Upper lobe of left lung (tissue), 6 donors: ENCODE measurements around the gene GSTT4. TPM values are rescaled to one million over a fixed set of nuclear protein-coding genes. Genes with fewer than 3 reads are reported as not detected.

Experiments used
- ATAC-seq, 2 donors: fragments of 200-7000 bp; cut with Tn5 transposase; one replicate each; pipeline ENCODE4 v1.9.1; 2022; ENCODE audit warnings: mild to moderate bottlenecking in 2 of 2, moderate library complexity in 2 of 2; ENCODE audit not compliant: low FRiP score in 2 of 2
- DNase-seq, 2 donors: peaks; one replicate each; pipeline ENCODE4 v3.0.0-alpha.2; 2019 to 2020
- H3K27ac ChIP-seq, 4 donors: fragments of 200-600 bp; sonication (generic); one replicate each; pipeline ENCODE4 v1.5.1; 2016 to 2019
- H3K27me3 ChIP-seq, 4 donors: fragments of 200-600 bp; sonication (generic); one replicate each; pipeline ENCODE4 v1.5.1; 2017 to 2019
- H3K36me3 ChIP-seq, 4 donors: fragments of 200-600 bp; sonication (generic); one replicate each; pipeline ENCODE4 v1.5.1; 2016 to 2019
- H3K4me1 ChIP-seq, 4 donors: fragments of 200-600 bp; sonication (generic); one replicate each; pipeline ENCODE4 v1.5.1; 2018 to 2019
- H3K4me3 ChIP-seq, 4 donors: fragments of 200-600 bp; sonication (generic); one replicate each; pipeline ENCODE4 v1.5.1; 2017 to 2019; ENCODE audit warnings: mild to moderate bottlenecking in 2 of 4, moderate library complexity in 1 of 4
- H3K9me3 ChIP-seq, 4 donors: fragments of 200-600 bp; sonication (generic); one replicate each; pipeline ENCODE4 v1.5.1; 2018 to 2019
- EP300 ChIP-seq, 4 donors: sonication (generic); formaldehyde crosslinking; IDR thresholded peaks; one replicate each; pipeline ENCODE4 v1.5.1; 2017; ENCODE audit warnings: antibody characterized with exemption in 4 of 4, control low read depth in 2 of 4
- POLR2A ChIP-seq, 4 donors: fragments of 450-650 bp; IDR thresholded peaks; one replicate each; pipeline ENCODE4 v1.5.1; 2016 to 2017; ENCODE audit warnings: antibody characterized with exemption in 4 of 4, mild to moderate bottlenecking in 2 of 4
- POLR2AphosphoS5 ChIP-seq, 2 donors: sonication (generic); formaldehyde crosslinking; IDR thresholded peaks; one replicate each; pipeline ENCODE4 v1.5.1; 2017; ENCODE audit warnings: antibody characterized with exemption in 2 of 2
- WGBS, 2 donors: methylation state at CpG; one replicate each; pipeline ENCODE4 v1.1.5; 2017 to 2018; 5-methylcytosine and 5-hydroxymethylcytosine counted together
- total RNA-seq, 6 donors: library from RNA; depleted of rRNA in 4 of 6; stranded (reverse); fragments of >200 nt in 4 of 6; gene quantifications; one replicate each; pipeline versions ENCODE4 v1.1.0 to v1.2.1, GENCODE V29; 2016 to 2021
- TF ChIP-seq, protein P1 (sequence below), 6 experiments: fragments of 450-650 bp in 4 of 6; fragments of 200-600 bp in 2 of 6; sonication (generic) in 2 of 6; IDR thresholded peaks; one replicate each; pipeline ENCODE4 v1.5.1; 2016 to 2019; ENCODE audit warnings: antibody characterized with exemption in 6 of 6
- donor health status: DM: no; HTN: no; CAD: no; lungs with moderate emphysema.
- donor health status: DM: no; HTN: yes; CAD: no; lungs with severe emphysema.

GSTT4 gene
- not detected for total RNA-seq

DNA sequence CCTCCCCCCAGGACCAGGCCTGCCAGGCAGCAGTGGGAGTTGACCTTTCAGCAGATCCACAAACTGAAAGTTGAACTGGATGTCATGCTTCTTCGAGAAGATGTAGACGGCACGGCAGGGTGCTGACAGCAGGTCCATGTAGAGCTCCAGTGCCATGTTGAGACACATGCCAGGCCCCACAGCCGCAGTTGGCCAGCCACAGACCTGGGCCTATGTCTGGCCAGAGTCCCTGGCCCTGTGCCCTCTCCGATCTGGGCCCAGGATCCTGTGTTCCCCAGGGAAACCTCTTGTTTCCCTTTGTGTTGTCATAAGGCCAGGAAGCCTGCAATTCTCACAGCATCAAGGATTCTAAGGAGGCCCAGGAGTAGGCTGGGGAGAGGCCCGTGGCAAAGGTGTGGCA is at the start of gene GSTT4:
Gene GSTT4 (minus strand): TSS at position 253 of the 400 bp plus-strand sequence. CDS start 97 bp downstream, at position 156.
- no peak for DNase-seq
- no peak within 1 kb of the TSS for H3K4me3 ChIP-seq
- TF ChIP-seq, protein P1, sequence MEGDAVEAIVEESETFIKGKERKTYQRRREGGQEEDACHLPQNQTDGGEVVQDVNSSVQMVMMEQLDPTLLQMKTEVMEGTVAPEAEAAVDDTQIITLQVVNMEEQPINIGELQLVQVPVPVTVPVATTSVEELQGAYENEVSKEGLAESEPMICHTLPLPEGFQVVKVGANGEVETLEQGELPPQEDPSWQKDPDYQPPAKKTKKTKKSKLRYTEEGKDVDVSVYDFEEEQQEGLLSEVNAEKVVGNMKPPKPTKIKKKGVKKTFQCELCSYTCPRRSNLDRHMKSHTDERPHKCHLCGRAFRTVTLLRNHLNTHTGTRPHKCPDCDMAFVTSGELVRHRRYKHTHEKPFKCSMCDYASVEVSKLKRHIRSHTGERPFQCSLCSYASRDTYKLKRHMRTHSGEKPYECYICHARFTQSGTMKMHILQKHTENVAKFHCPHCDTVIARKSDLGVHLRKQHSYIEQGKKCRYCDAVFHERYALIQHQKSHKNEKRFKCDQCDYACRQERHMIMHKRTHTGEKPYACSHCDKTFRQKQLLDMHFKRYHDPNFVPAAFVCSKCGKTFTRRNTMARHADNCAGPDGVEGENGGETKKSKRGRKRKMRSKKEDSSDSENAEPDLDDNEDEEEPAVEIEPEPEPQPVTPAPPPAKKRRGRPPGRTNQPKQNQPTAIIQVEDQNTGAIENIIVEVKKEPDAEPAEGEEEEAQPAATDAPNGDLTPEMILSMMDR (IDR thresholded peaks at IDR 0.05) = no peak
- no peak for TF ChIP-seq POLR2A (IDR thresholded peaks at IDR 0.05)
- TF ChIP-seq POLR2AphosphoS5 (IDR thresholded peaks at IDR 0.05) = no peak
- no peak for TF ChIP-seq EP300 (IDR thresholded peaks at IDR 0.05)
- H3K4me1 ChIP-seq = no peaks in the 10 kb centered on the region
- H3K27me3 ChIP-seq = no peaks in the 10 kb centered on the region
- H3K36me3 ChIP-seq = no peaks in the 10 kb centered on the region
- no peaks in the 10 kb centered on the region for H3K9me3 ChIP-seq
- no peak within 1 kb of the TSS for H3K27ac ChIP-seq
- 75 to 79% methylated on average over 6 of the region's 6 CpGs for WGBS, 2 donors
- ATAC-seq = no peak

DNA sequence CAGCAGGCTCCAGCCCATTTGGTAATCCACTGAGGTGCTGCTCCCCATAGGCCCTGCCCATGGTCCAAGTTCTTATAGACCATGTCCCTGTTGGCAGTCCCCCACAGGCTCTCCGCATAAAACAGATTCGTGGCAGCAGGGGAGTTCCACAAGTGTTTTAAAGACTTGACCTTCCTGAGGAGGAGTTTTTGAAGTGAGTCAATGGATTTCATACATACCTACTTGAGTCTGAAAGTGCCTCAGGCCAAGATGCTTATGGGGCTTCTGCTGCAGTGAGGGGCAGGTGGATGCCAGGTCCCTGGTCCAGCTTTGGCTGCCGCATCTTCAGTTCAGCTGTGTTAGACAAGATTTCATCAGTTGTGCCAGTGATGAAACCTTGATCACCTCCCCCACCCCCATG is 49.1 kb upstream of the GSTT4 start:
- WGBS, 2 donors = 60 to 80% methylated on average over 1 to 3 of the region's 3 CpGs
- DNase-seq (no peak), ATAC-seq (no peak)
- H3K36me3 ChIP-seq = peaks cover 16 to 93% (median 64%) of the 10 kb centered on the region in 4 donors
- no peaks in the 10 kb centered on the region for H3K4me1 ChIP-seq
- H3K27me3 ChIP-seq = no peaks in the 10 kb centered on the region
- no peak overlapping the region for H3K4me3 ChIP-seq
- H3K27ac ChIP-seq = no peak overlapping the region
- no peaks in the 10 kb centered on the region for H3K9me3 ChIP-seq
- TF ChIP-seq, protein P1 (IDR thresholded peaks at IDR 0.05) = no peak
- no peak for TF ChIP-seq POLR2AphosphoS5 (IDR thresholded peaks at IDR 0.05)
- TF ChIP-seq POLR2A (IDR thresholded peaks at IDR 0.05) = no peak
- no peak for TF ChIP-seq EP300 (IDR thresholded peaks at IDR 0.05)

DNA sequence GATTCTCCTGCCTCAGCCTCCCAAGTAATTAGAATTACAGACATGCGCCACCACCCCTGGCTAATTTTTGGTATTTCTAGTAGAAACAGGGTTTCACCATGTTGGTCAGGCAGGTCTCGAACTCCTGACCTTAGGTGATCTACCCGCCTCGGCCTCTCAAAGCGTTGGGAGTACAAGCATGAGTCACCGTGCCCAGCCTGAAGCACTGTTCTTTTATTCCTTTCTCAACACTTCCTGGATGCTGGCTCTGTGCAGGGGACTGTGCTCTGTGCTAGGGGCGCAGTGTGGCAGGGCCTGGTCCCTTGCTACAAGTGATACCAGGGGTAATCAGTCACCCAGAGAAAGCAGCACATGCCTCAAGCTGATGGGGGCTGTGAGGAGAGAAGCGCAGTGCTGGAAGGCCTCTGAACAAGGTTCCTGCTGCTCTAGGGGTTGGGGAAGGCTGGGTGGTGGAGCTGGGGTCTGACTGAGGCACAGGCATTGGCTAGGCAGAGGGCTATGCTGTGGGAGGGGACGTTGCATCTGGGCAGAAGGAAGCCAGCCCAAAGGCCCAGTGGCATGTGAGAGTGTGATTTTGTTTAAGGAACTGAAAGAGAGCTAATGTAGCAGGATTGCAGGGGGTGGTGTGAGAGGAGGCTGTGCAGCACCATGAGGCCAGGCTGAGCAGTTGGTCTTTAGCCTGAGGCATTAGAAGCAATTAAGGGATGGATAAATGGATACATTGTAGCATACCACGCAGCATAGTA is 48.4 kb upstream of the GSTT4 start:
- Histone ChIP-seq H3K27ac (no peak overlapping the region), H3K4me1 (no peaks in the 10 kb centered on the region), H3K27me3 (no peaks in the 10 kb centered on the region), H3K36me3 (peaks cover 19 to 93% (median 65%) of the 10 kb centered on the region in 4 donors), H3K9me3 (no peaks in the 10 kb centered on the region), H3K4me3 (no peak overlapping the region)
- DNase-seq = no peak
- ATAC-seq = no peak
- WGBS, 2 donors = 83 to 97% methylated on average over 10 of the region's 10 CpGs
- TF ChIP-seq, protein P1 (IDR thresholded peaks at IDR 0.05) = no peak
- no peak for TF ChIP-seq EP300 (IDR thresholded peaks at IDR 0.05)
- TF ChIP-seq POLR2A (IDR thresholded peaks at IDR 0.05) = no peak
- TF ChIP-seq POLR2AphosphoS5 (IDR thresholded peaks at IDR 0.05) = no peak

DNA sequence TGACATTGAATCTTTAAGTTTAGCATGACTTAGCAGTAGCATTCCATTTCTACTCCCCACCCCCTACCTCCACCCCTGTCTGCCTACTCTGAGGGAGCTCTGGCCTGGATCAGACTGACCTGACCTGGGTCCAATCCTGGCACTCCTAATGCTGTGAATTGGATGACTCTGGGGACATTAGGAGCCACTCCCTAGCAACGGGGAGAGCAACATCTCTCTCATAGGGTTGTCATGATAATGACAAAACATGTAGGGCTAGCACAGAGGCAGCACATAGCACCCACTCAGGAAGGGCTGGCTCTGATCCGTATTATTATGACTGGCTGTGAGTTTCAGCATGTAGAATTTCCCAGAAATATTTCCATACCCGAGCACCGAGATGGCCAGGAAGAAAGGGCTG is 46.3 kb upstream of the GSTT4 start:
- ATAC-seq = peak; percentile 50 to 90
- Histone ChIP-seq H3K4me1 (no peaks in the 10 kb centered on the region), H3K9me3 (no peaks in the 10 kb centered on the region), H3K36me3 (peaks cover 13 to 90% (median 53%) of the 10 kb centered on the region in 4 donors), H3K4me3 (no peak overlapping the region), H3K27ac (peak overlapping the region in 2 of 4 donors; percentile 4 to 46), H3K27me3 (no peaks in the 10 kb centered on the region)
- no peak for TF ChIP-seq POLR2AphosphoS5 (IDR thresholded peaks at IDR 0.05)
- TF ChIP-seq, protein P1 (IDR thresholded peaks at IDR 0.05) = no peak
- no peak for TF ChIP-seq POLR2A (IDR thresholded peaks at IDR 0.05)
- TF ChIP-seq EP300 (IDR thresholded peaks at IDR 0.05) = no peak
- DNase-seq = no peak
- WGBS, 2 donors = 67 to 83% methylated on average over 3 to 4 of the region's 4 CpGs

DNA sequence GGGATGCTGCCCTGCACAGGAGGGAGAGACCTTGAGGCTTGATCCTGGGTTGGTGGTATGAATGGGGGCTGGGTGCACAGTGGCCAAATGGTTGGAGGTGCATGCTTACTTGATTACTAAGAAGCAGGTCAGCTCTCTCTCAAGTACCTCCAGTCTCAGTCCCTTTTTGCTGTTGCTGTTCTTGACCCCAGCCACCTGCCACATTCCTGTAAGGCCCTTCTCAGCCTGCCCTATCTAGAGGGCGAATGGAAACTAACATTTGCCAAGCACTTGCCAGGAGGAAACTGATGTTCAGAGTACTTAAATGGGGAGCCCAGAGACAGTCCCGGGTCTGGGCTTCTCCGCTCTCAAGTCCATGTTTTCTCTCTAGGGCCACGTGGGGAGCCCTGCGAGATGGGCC is 45.8 kb upstream of the GSTT4 start:
- H3K36me3 ChIP-seq = peaks cover 10 to 88% (median 50%) of the 10 kb centered on the region in 4 donors
- 85 to 88% methylated on average over 5 of the region's 5 CpGs for WGBS, 2 donors
- no peaks in the 10 kb centered on the region for H3K27me3 ChIP-seq
- no peaks in the 10 kb centered on the region for H3K9me3 ChIP-seq
- TF ChIP-seq EP300 (IDR thresholded peaks at IDR 0.05) = no peak
- TF ChIP-seq, protein P1 (IDR thresholded peaks at IDR 0.05) = no peak
- TF ChIP-seq POLR2AphosphoS5 (IDR thresholded peaks at IDR 0.05) = no peak
- TF ChIP-seq POLR2A (IDR thresholded peaks at IDR 0.05) = no peak
- no peaks in the 10 kb centered on the region for H3K4me1 ChIP-seq
- H3K4me3 ChIP-seq = no peak overlapping the region
- DNase-seq = peak in 1 of 2 donors; percentile 38
- no peak overlapping the region for H3K27ac ChIP-seq
- peak in 1 of 2 donors; percentile 10 for ATAC-seq
